Smooth muscle cell (in vitro differentiated cells): Measurements from ENCODE around the gene SMOC2. TPM values are rescaled to one million over a fixed set of nuclear protein-coding genes. Genes with fewer than 3 reads are reported as not detected.

Source experiments
- DNase-seq: peaks from one replicate; lab custom pipeline; 2025; ENCODE audit not compliant: unreplicated experiment; lab: John Stamatoyannopoulos, UW
- H2AFZ ChIP-seq: fragments of 200-600 bp; sonication (generic); 2 replicates; pipeline ENCODE4 v1.6.0; 2016; ENCODE audit warnings: antibody characterized with exemption, low read depth, mild to moderate bottlenecking
- H3F3A ChIP-seq: fragments of 200-600 bp; sonication (generic); 2 replicates; pipeline ENCODE4 v1.6.0; 2017; ENCODE audit warnings: antibody characterized with exemption, low read depth
- H3K27ac ChIP-seq: fragments of 200-600 bp; sonication (generic); 2 replicates; pipeline ENCODE4 v1.5.1; 2016; ENCODE audit warnings: low read depth, mild to moderate bottlenecking
- H3K27me3 ChIP-seq: fragments of 200-600 bp; sonication (generic); 2 replicates; pipeline ENCODE4 v1.6.1; 2016; ENCODE audit warnings: low read depth, mild to moderate bottlenecking
- H3K36me3 ChIP-seq: fragments of 200-600 bp; sonication (generic); 2 replicates; pipeline ENCODE4 v1.5.1; 2016; ENCODE audit warnings: low read depth
- H3K4me1 ChIP-seq: fragments of 200-600 bp; sonication (generic); 2 replicates; pipeline ENCODE4 v1.5.1; 2016; ENCODE audit warnings: low read depth
- H3K4me2 ChIP-seq: fragments of 200-600 bp; sonication (generic); 2 replicates; pipeline ENCODE4 v1.6.0; 2016; ENCODE audit warnings: mild to moderate bottlenecking
- H3K4me3 ChIP-seq: fragments of 200-600 bp; sonication (generic); 2 replicates; pipeline ENCODE4 v1.5.1; 2016; ENCODE audit warnings: mild to moderate bottlenecking
- H3K79me2 ChIP-seq: fragments of 200-600 bp; sonication (generic); 2 replicates; pipeline ENCODE4 v1.6.0; 2016; ENCODE audit warnings: low read depth, mild to moderate bottlenecking
- H3K9ac ChIP-seq: fragments of 200-600 bp; sonication (generic); 2 replicates; pipeline ENCODE4 v1.6.0; 2016; ENCODE audit warnings: low read depth
- H3K9me3 ChIP-seq: fragments of 200-600 bp; sonication (generic); replicated peaks from 2 replicates; pipeline ENCODE4 v1.5.1; 2016; ENCODE audit warnings: low read depth
- H4K20me1 ChIP-seq: fragments of 200-600 bp; sonication (generic); 2 replicates; pipeline ENCODE4 v1.6.0; 2016; ENCODE audit warnings: low read depth
- whole genome bisulfite sequencing: methylation state at CpG from one replicate; pipeline ENCODE4 v1.1.7; 2016; ENCODE audit warnings: low lambda C conversion rate; 5-methylcytosine and 5-hydroxymethylcytosine counted together
- polyA plus RNA-seq: library from polyadenylated mRNA; unstranded; fragments of >200 nt; fragmentation: Nextera tagmentation; extraction: Ambion mirVana; gene quantifications from 2 replicates; pipeline ENCODE4 v1.2.1, GENCODE V29; 2016
- total RNA-seq: library from RNA; depleted of rRNA; stranded (reverse); fragments of >200 nt; gene quantifications from 2 replicates; pipeline ENCODE4 v1.2.3, GENCODE V29; 2014
- TF ChIP-seq, protein P1 (sequence below): fragments of 200-600 bp; sonication (generic); IDR thresholded peaks from 2 replicates; pipeline ENCODE4 v1.5.1; 2017; ENCODE audit warnings: borderline replicate concordance, mild to moderate bottlenecking, antibody characterized with exemption; ENCODE audit not compliant: insufficient read depth, poor library complexity, severe bottlenecking

SMOC2 gene
- total and polyA plus RNA-seq, 2 experiments from 2014 or later: 0.63 to 1.2 TPM

DNA sequence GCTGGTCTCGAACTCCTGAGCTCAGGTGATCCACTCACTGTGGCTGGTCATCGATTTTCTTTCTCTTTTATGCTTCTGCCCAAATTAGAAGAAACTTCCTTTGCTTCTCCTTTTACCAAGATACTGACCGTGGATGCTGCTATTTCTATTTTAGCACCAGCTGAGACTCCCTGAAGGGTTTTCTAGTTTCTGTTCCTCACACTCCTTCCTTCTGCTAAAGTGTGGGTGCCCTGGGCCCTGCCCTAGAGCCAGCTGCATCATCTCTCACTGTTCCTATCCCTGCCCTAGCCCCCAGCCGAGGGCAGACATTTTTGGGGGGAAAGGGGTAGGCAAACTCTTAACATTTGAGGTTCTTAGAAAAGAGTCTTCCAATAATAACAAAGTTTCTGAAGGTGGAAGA is 6.3 kb downstream of the SMOC2 start:
- Histone ChIP-seq H3F3A (no peaks in the 10 kb centered on the region), H3K79me2 (no peaks in the 10 kb centered on the region), H3K4me1 (peaks cover 2% of the 10 kb centered on the region), H2AFZ (no peak overlapping the region), H3K4me2 (no peak overlapping the region), H3K36me3 (no peaks in the 10 kb centered on the region), H3K9me3 (no peaks in the 10 kb centered on the region), H4K20me1 (no peaks in the 10 kb centered on the region), H3K27me3 (peaks cover 65% of the 10 kb centered on the region), H3K4me3 (no peak overlapping the region), H3K9ac (no peak overlapping the region), H3K27ac (no peak overlapping the region)
- DNase-seq: no peak
- 93% methylated on average over 4 of the region's 4 CpGs for WGBS
- TF ChIP-seq, protein P1, sequence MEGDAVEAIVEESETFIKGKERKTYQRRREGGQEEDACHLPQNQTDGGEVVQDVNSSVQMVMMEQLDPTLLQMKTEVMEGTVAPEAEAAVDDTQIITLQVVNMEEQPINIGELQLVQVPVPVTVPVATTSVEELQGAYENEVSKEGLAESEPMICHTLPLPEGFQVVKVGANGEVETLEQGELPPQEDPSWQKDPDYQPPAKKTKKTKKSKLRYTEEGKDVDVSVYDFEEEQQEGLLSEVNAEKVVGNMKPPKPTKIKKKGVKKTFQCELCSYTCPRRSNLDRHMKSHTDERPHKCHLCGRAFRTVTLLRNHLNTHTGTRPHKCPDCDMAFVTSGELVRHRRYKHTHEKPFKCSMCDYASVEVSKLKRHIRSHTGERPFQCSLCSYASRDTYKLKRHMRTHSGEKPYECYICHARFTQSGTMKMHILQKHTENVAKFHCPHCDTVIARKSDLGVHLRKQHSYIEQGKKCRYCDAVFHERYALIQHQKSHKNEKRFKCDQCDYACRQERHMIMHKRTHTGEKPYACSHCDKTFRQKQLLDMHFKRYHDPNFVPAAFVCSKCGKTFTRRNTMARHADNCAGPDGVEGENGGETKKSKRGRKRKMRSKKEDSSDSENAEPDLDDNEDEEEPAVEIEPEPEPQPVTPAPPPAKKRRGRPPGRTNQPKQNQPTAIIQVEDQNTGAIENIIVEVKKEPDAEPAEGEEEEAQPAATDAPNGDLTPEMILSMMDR: no peak

- no peak for DNase-seq
- Histone ChIP-seq H4K20me1 (no peaks in the 10 kb centered on the region), H3K4me3 (no peak overlapping the region), H3K36me3 (no peaks in the 10 kb centered on the region), H3K9me3 (no peaks in the 10 kb centered on the region), H3K4me2 (no peak overlapping the region), H3K27ac (no peak overlapping the region), H3K4me1 (no peaks in the 10 kb centered on the region), H3K27me3 (peaks cover 61% of the 10 kb centered on the region), H3F3A (no peaks in the 10 kb centered on the region), H3K79me2 (no peaks in the 10 kb centered on the region), H3K9ac (no peak overlapping the region), H2AFZ (no peak overlapping the region)
- WGBS: 90% methylated on average over 3 of the region's 3 CpGs
- TF ChIP-seq, protein P1: no peak
Measured at GRCh38 chr6:168447700-168448099, 6.7 kb downstream of the SMOC2 start.

GRCh38 chr6:168448243-168448855 is 7.4 kb downstream of the SMOC2 start:
- no peaks in the 10 kb centered on the region for H4K20me1 ChIP-seq
- no peak overlapping the region for H3K4me3 ChIP-seq
- WGBS: 86% methylated on average over 6 of the region's 11 CpGs
- H3K79me2 ChIP-seq: no peaks in the 10 kb centered on the region
- TF ChIP-seq, protein P1: no peak
- no peak for DNase-seq
- no peak overlapping the region for H3K4me2 ChIP-seq
- H2AFZ ChIP-seq: no peak overlapping the region
- H3K4me1 ChIP-seq: no peaks in the 10 kb centered on the region
- H3F3A ChIP-seq: no peaks in the 10 kb centered on the region
- no peaks in the 10 kb centered on the region for H3K36me3 ChIP-seq
- H3K27me3 ChIP-seq: peaks cover 54% of the 10 kb centered on the region
- no peaks in the 10 kb centered on the region for H3K9me3 ChIP-seq
- no peak overlapping the region for H3K9ac ChIP-seq
- H3K27ac ChIP-seq: no peak overlapping the region

DNA sequence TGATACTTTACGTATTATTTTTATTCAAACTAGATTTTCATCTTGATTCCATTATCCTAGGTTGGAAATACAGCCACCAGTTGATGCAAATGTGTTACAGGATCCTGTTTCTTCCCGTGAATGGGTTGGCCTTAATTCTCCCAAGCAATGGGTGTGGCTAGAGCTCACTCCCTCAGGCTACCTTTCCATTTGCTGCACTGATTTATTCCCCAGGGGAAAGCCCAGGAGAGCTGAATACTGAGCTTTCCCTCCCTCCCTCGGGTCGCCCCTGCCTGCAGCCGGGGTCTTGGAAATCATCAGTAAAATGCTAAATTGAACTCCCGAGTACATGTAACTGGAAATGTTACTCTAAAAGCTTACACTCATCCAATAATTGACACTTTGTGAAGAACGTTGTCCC is 9.9 kb downstream of the SMOC2 start:
- Histone ChIP-seq H3K79me2 (no peaks in the 10 kb centered on the region), H3K4me3 (no peak overlapping the region), H3K4me2 (no peak overlapping the region), H3F3A (no peaks in the 10 kb centered on the region), H3K27me3 (peaks cover 29% of the 10 kb centered on the region), H3K9me3 (no peaks in the 10 kb centered on the region), H4K20me1 (no peaks in the 10 kb centered on the region), H3K4me1 (no peaks in the 10 kb centered on the region), H3K27ac (no peak overlapping the region), H2AFZ (no peak overlapping the region), H3K36me3 (no peaks in the 10 kb centered on the region), H3K9ac (no peak overlapping the region)
- no peak for DNase-seq
- TF ChIP-seq, protein P1: no peak
- WGBS: 59% methylated on average over 7 of the region's 7 CpGs
